GM12874 (cell line): ENCODE results near the gene GREB1L.

Experiments
- TF ChIP-seq, protein P1 (sequence below): IDR thresholded peaks from 2 replicates; pipeline ENCODE4 v1.5.1; 2011; ENCODE audit warnings: low read depth, mild to moderate bottlenecking, control low read depth, low read length, moderate library complexity; ENCODE audit not compliant: insufficient read depth

GREB1L gene

DNA sequence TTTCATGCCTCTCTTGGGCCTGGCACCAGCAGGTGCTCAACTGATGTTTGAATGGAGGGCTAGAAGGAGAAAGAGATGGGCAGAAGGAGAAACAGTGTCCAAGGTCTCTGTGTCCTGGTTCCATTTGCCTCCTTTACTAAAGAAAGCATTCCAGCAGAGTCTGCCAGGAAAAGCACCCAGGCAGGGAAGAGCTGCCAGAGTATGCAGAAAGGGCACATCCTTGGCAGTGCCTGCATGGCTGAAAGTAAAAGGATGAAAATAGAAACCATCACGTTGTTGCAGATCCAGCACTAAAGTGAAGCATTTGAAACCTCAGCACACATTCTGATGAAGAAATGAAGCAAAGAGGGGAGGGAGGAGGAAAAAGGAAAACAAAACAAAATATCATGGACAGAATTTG lies 216.3 kb downstream of the GREB1L start:
- TF ChIP-seq, protein P1, sequence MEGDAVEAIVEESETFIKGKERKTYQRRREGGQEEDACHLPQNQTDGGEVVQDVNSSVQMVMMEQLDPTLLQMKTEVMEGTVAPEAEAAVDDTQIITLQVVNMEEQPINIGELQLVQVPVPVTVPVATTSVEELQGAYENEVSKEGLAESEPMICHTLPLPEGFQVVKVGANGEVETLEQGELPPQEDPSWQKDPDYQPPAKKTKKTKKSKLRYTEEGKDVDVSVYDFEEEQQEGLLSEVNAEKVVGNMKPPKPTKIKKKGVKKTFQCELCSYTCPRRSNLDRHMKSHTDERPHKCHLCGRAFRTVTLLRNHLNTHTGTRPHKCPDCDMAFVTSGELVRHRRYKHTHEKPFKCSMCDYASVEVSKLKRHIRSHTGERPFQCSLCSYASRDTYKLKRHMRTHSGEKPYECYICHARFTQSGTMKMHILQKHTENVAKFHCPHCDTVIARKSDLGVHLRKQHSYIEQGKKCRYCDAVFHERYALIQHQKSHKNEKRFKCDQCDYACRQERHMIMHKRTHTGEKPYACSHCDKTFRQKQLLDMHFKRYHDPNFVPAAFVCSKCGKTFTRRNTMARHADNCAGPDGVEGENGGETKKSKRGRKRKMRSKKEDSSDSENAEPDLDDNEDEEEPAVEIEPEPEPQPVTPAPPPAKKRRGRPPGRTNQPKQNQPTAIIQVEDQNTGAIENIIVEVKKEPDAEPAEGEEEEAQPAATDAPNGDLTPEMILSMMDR, result no peak

DNA sequence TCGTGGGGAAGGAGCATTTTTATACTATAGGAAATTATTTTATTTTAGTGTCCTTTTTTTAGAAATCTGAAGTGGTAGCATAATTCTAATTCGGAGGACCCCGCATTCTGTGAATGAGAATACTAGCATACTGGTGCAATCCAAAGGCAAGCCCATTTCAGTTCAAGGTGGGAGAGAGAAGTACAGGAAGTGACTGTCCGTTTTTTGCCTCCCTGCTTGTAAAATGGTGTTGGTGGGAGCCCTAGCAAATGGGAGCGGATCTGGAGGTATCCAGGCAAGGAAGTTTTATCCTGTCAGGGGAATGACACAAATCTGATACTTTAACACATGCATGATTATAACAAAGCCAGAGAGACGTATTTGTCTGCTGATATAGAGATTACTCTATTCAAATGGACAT lies 216.8 kb downstream of the GREB1L start:
- TF ChIP-seq, protein P1, result no peak

DNA sequence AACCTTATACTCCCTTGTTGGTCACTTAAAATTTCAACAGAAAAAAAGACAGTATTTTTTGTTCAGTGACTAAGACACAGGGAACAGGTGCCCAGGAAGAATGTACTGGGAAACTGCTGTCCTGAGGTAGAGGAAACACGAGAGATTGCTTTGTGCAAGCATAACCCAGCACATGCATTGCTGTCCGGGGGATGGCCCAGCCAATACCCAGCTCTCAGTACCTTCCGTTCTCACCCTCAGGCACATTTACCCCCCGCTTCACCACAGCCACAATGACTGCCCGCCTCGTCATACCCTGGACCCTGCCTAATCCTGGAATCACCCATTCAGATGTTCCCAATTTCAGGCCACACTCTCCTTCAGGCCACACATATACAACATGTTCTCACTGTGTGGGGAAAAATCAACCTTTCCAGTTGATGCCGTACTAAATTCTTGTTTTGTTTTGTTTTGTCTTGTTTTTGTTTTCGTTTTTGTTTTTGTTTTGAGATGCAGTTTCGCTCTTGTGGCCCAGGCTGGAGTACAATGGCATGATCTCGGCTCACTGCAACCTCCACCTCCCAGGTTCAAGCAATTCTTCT lies 217.8 kb downstream of the GREB1L start:
- TF ChIP-seq, protein P1, result no peak

DNA sequence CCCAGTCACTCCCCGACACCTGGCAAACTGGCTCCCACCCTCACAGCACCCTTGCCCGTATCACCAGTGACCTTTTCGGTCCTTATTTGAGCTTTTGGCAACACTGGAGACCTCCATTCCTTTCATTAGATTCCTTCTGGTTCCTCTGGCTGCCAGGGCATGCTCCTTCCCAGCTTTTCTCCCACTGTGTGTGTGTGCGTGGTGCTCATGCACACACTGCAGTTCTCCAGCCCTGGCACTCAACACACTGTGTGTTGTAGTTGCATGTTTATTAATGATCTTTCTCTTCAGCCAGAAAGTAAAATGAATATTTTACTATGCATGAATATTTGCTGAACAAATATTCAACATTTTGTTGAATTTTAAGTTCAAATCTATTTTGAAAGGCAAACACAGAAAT lies 219.4 kb downstream of the GREB1L start:
- TF ChIP-seq, protein P1, result no peak

DNA sequence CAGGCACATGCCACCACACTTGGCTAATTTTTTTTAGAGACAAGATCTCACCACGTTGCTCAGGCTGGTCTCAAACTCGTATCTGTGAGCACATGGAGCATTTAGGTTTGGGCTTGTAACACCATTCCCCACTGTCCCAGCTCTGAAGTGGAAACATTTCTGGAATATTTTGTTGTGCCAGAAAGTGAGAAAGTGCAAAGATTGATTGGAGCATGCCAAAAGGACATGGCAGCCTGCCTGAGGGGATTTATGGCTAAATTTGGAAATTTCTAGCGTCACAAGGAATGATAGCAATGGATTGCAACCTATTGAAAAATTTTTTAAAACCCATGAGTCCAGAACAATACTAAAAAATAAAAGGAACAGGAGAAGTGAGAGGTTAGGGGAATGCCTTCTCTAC lies 221.7 kb downstream of the GREB1L start:
- TF ChIP-seq, protein P1, result no peak

DNA sequence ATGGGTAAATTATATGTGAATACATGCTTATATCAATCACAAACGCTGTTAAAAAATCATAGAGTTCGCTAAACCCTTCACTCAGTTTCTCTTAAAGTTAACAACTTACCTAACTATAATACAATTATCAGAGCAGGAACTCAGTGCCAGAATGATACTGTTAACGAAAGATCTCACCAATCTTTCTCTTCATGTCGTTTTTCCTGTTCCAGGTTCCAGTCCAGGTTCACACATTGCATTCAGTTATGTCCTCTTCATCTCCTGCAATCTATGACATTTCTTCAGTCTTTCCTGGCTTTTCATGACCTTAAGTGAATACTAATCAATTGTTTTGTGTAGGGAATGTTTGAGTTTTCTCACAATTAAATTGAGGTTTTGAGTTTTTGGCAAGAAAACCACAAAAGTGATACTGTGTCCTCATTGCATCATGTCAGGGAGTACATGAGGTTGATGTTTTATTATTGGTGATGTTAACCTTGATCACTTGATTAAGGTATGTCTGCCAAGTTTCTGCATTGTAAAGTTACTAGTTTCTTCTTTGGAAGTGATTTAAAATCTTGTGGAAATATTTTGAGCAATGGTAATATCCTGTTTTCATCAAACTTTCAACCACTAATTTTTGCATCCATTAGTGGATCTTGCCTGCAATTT lies 226.6 kb downstream of the GREB1L start:
- TF ChIP-seq, protein P1, result no peak

DNA sequence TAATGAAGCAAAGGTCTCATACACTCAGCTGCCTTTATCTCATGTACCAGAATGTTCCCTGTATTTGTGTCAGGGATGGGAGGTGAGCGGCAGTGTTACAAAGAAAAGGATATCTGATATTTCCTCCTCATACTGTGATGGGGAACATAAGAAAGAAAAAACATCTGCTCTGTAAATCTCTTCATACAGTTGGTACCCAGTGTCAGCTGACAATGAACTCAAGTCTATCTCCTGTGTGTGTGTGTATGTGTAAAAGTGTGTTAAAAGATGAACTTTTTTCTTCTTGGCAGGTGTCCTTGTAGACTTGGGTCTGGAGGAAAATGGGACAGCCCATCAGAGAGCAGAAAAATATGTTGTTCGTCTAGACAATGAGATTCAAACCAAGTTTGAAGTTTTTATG lies 230.7 kb downstream of the GREB1L start:
- TF ChIP-seq, protein P1, result no peak
